GF-D8 (cell line): Measurements from ENCODE around the gene NR2F2.

ENCODE experiments used
- DNase-seq: peaks from one replicate; lab custom pipeline; 2025; lab: John Stamatoyannopoulos, UW

The NR2F2 gene

GRCh38 chr15:96330450-96331143, at the start of gene NR2F2:
Gene NR2F2, plus strand, starts transcription at chr15:96330700. Its CDS starts 1,406 bp downstream, at chr15:96332106.
- DNase-seq, result no peak

DNA sequence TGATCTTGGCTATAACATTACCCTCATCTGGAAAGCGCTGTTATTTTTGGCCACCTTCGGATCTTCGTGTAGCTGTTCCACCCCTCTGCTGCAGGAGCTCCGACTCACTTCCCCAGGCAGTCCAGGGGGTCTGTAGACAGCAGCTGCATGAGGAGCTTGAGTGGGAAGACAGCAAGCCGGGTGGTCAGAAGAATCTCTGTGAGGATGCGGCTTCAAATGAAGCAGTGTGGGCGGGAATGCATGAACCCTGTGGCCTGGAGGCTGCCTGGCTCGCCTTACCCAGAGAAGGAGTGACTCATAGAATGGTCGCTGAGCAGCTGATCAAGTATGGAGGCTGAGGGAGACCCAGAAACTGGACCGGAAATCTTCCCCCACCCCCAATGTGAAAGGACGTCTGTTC, 45.2 kb upstream of the NR2F2 start:
- DNase-seq, result no peak

GRCh38 chr15:96285729-96286254, 44.7 kb upstream of the NR2F2 start:
- DNase-seq, result no peak

GRCh38 chr15:96290679-96291078, 39.8 kb upstream of the NR2F2 start:
- no peak for DNase-seq

DNA sequence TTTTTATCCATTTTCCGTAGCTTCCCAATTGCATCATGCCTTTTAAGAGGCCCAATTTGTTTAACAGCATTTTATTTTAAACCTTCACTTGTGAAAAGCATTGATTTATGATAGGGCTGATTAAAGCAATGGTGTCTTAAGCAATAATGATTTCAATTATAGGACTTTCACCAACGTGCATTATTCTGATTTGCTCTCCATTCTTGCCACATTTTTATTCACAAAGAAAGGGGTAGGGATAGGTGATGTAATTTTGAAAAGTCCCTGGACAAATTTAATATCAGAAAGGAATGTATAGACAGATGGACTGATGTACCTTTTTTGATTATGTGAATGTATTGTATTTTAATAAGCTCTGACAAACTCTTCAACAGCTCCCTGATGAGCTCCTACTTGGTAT, 37.9 kb upstream of the NR2F2 start:
- DNase-seq, result no peak

GRCh38 chr15:96293441-96293840, 37.1 kb upstream of the NR2F2 start:
- DNase-seq, result no peak

GRCh38 chr15:96294766-96295165, 35.7 kb upstream of the NR2F2 start:
- DNase-seq, result no peak

- DNase-seq, result no peak
Observed at GRCh38 chr15:96296264-96296663, 34.2 kb upstream of the NR2F2 start.

DNA sequence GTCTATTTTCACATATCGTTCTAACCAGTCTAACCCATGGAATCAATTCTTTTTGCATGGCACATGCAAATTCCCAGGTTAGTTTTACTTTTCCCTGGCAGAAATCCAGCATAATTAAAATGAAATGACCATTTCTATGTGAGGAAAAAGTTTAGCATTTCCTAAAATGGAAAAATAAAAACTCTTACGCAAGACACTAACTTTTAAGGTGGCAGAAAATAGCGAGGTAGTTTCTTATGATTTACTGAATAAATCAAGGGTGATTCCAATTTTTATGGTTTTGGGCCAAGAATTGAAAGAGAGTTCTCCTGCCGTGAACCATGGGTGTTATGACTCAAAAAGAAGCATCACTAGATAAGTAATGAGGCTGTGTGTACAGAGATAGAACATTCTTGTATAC, 32.7 kb upstream of the NR2F2 start:
- no peak for DNase-seq

GRCh38 chr15:96298217-96298616, 32.3 kb upstream of the NR2F2 start:
- no peak for DNase-seq

GRCh38 chr15:96300836-96301235, 29.7 kb upstream of the NR2F2 start:
- no peak for DNase-seq

- no peak for DNase-seq
Observed at GRCh38 chr15:96303503-96304056, 26.9 kb upstream of the NR2F2 start.

DNA sequence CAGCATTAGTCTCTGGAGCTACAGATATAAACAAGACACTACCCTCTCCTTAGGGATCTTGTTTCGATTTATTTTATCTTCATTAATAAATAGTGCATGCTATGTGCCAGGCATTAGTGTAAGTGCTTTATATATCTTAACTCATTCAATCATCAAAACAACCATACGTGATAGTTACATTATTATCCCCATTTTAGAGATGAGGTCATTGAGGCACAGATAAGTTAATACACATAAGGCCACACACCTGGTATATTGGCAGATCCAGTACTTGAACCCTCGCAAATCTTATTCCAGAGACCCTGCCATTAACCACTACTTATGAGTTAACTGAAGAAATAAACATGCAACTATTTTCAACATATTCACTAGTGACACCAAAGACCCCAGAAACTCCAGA, 25.7 kb upstream of the NR2F2 start:
- no peak for DNase-seq

GRCh38 chr15:96306321-96306720, 24.2 kb upstream of the NR2F2 start:
- no peak for DNase-seq

- DNase-seq, result no peak
Observed at GRCh38 chr15:96307856-96308394, 22.6 kb upstream of the NR2F2 start.

GRCh38 chr15:96309143-96309660, 21.3 kb upstream of the NR2F2 start:
- no peak for DNase-seq

- DNase-seq, result no peak
Observed at GRCh38 chr15:96311256-96311955, 19.1 kb upstream of the NR2F2 start.

DNA sequence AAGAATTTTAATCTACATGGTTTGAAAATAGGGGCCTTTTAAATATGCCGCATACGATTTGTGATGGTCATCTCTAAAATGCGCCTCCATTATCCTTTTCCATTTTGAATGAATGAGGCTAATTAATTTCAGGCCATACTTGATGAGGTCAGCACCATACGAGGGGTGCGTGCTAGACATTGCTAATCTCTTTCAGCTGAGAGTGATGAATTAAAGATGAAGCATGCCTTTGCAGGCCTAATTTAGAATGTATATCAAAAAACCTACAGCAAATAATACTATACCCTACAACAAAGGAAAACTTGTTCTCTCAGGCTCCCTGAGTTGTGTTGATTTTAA, 18.6 kb upstream of the NR2F2 start:
- no peak for DNase-seq

GRCh38 chr15:96312641-96313335, 17.7 kb upstream of the NR2F2 start:
- no peak for DNase-seq

DNA sequence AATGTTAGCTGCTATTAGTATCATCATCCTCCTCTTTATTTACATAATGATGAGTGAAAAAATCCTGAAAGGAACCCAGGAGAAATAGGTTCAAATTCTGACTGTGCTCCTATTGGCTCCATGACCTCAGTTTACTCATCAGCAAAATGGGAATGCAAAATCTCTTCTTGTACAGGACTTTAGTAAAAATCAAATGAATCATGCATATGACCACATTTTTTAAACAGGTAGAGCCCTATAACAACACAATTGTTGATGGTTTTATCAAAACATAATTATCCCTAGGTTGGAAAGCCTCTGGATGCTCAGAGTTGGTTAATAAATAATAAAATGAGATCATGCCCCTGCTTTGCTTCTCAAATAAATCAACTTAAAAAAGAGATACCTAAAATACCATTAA, 16.0 kb upstream of the NR2F2 start:
- DNase-seq, result no peak

GRCh38 chr15:96314963-96315362, 15.5 kb upstream of the NR2F2 start:
- no peak for DNase-seq

GRCh38 chr15:96316953-96317629, 13.4 kb upstream of the NR2F2 start:
- DNase-seq, result no peak
